ENCODE data around the gene LDLRAD3. TPM values are rescaled to one million over a fixed set of nuclear protein-coding genes. Genes with fewer than 3 reads are reported as not detected.

Gene LDLRAD3
- polyA plus RNA-seq, 3 donors: 7.3 to 14.1 (median 10.4) TPM

DNA sequence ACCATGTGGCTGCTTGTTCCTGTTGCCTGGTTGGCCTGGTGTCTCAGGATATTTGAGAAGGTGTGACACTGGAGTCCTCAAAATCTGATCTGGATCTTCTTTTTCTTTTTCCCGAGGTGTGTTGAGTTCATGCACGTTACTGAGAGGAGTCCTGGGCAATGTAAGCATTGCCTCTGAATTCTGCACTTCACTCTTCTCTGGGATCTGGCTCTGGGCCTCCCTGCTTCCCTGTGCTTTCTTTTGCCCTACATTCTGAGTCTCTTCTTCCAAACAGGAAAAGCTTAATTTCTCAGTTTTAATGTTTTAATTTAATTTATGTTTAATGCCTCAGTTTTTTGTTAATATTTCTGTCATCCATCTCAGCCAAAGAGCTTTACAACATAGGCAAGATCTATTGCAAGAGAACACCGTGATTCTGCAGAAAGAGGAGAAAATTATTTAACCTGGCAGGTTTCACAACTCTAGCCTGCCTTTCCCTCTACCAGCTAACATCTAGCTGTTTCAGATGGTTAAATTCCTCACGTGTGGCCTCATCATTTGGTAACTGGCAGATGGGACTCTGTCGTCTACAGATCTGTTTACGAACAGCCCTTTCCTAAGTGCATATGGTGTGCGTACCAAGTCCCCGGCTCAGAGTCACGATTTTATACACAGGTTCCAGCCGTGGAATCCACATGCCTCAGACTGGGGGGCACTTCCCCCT, 24.7 kb downstream of the LDLRAD3 start:
- TF ChIP-seq, protein P1, sequence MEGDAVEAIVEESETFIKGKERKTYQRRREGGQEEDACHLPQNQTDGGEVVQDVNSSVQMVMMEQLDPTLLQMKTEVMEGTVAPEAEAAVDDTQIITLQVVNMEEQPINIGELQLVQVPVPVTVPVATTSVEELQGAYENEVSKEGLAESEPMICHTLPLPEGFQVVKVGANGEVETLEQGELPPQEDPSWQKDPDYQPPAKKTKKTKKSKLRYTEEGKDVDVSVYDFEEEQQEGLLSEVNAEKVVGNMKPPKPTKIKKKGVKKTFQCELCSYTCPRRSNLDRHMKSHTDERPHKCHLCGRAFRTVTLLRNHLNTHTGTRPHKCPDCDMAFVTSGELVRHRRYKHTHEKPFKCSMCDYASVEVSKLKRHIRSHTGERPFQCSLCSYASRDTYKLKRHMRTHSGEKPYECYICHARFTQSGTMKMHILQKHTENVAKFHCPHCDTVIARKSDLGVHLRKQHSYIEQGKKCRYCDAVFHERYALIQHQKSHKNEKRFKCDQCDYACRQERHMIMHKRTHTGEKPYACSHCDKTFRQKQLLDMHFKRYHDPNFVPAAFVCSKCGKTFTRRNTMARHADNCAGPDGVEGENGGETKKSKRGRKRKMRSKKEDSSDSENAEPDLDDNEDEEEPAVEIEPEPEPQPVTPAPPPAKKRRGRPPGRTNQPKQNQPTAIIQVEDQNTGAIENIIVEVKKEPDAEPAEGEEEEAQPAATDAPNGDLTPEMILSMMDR (IDR thresholded peaks at IDR 0.05): no peak
- H3K4me1 ChIP-seq (ENCODE audit: control insufficient read depth in 1 of 2, insufficient read depth in 2 of 2, low read length in 2 of 2): no peaks in the 10 kb centered on the region
- H2AFZ ChIP-seq (ENCODE audit: insufficient read depth, low read depth, low read length, poor library complexity, severe bottlenecking): no peak overlapping the region
- Mint-ChIP-seq H3K4me1 (peaks cover 3% of the 10 kb centered on the region), H3K9me3 (peaks cover 2 to 7% (median 4%) of the 10 kb centered on the region in 7 donors), H3K4me3 (no peak overlapping the region), H3K27me3 (ENCODE audit: low read depth in 3 of 3) (peaks cover 0 to 4% (median 0%) of the 10 kb centered on the region in 3 donors), H3K27ac (no peak overlapping the region), H3K36me3 (peaks cover 3 to 7% of the 10 kb centered on the region in 2 donors)
- H3K9ac ChIP-seq (ENCODE audit: insufficient read depth, low read length, poor library complexity, severe bottlenecking): no peak overlapping the region
- 95% methylated on average over 10 of the region's 10 CpGs for WGBS (ENCODE audit: insufficient coverage)
- H3K4me2 ChIP-seq (replicated peaks; ENCODE audit: extremely low read depth, low read length, poor library complexity, severe bottlenecking): no peak overlapping the region
- H3K4me3 ChIP-seq (replicated peaks in 1 of 3; ENCODE audit: low read depth in 2 of 3, low read length in 3 of 3): no peak overlapping the region
- no peak overlapping the region for H3K27ac ChIP-seq (ENCODE audit: low read depth in 1 of 2, low read length in 2 of 2)
- peaks cover 4% of the 10 kb centered on the region for H3K79me2 ChIP-seq (ENCODE audit: insufficient read depth, low read length)
- no peaks in the 10 kb centered on the region for H3K9me3 ChIP-seq (replicated peaks in 1 of 2; ENCODE audit: control insufficient read depth in 1 of 2, insufficient read depth in 1 of 2, low read length in 2 of 2)
- H4K20me1 ChIP-seq (ENCODE audit: insufficient read depth, low read length): peaks cover 27% of the 10 kb centered on the region
- H3K27me3 ChIP-seq (ENCODE audit: control insufficient read depth in 2 of 2, insufficient read depth in 2 of 2, low read length in 2 of 2): no peaks in the 10 kb centered on the region
- intact Hi-C loops (cut with micrococcal nuclease): no loop called here
- no peak for DNase-seq
- H3K36me3 ChIP-seq (replicated peaks in 1 of 2; ENCODE audit: control insufficient read depth in 1 of 2, insufficient read depth in 2 of 2, low read length in 2 of 2): no peaks in the 10 kb centered on the region

DNA sequence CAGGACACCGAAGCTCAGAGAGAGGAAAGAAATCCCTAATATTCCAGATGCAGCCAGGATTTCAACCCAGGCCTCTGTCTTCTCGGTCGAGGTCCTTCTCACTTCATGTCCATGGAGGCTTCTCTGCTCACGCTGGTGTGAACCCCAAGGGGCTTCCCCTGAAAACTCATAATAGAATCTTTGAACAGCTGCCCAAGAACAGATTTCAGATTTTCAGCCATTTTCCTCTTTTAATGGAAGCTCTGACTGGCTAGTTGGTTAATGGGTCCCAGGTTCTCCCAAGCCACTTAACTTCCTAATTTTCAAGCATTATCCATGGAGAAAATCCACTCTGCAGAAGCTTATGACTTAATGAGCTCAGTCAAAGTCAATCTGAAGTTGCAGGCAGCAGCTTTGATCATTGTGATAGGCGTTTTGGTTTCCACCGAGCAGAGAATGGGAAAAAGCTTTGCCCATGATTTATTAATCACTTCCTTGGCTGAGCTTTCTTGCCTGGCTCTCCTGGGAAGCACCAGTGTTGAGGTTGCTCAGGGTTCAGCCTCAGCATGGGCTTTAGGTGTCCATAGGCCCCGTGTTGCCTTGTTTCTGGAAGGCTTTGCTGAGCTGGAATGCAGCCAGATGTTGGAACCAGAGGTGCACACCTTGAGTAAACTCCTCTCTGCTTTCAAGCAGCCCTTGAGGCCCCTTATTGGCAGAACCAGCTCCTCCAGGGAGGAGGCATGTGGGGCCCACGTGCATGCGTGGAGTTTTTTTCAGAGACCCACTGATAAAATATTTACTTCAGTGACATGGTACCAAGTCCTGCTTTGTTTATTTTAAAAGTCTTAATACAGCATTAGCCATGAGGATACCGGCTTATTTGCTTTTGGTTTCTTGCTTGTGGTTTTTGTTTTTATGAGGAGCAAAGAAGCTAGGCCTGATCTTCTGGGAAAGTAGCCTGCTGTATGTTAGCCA, 25.5 kb downstream of the LDLRAD3 start:
- Mint-ChIP-seq H3K36me3 (peaks cover 5 to 7% of the 10 kb centered on the region in 2 donors), H3K4me3 (no peak overlapping the region), H3K27ac (no peak overlapping the region), H3K27me3 (ENCODE audit: low read depth in 3 of 3) (peaks cover 0 to 4% (median 0%) of the 10 kb centered on the region in 3 donors), H3K4me1 (no peaks in the 10 kb centered on the region), H3K9me3 (peaks cover 3 to 12% (median 6%) of the 10 kb centered on the region in 7 donors)
- no peaks in the 10 kb centered on the region for H3K4me1 ChIP-seq (ENCODE audit: control insufficient read depth in 1 of 2, insufficient read depth in 2 of 2, low read length in 2 of 2)
- H3K4me3 ChIP-seq (replicated peaks in 1 of 3; ENCODE audit: low read depth in 2 of 3, low read length in 3 of 3): no peak overlapping the region
- no peak for DNase-seq
- intact Hi-C loops (cut with micrococcal nuclease): no loop called here
- no peak overlapping the region for H2AFZ ChIP-seq (ENCODE audit: insufficient read depth, low read depth, low read length, poor library complexity, severe bottlenecking)
- no peaks in the 10 kb centered on the region for H3K27me3 ChIP-seq (ENCODE audit: control insufficient read depth in 2 of 2, insufficient read depth in 2 of 2, low read length in 2 of 2)
- WGBS (ENCODE audit: insufficient coverage): 71% methylated on average over 5 of the region's 10 CpGs
- H3K4me2 ChIP-seq (replicated peaks; ENCODE audit: extremely low read depth, low read length, poor library complexity, severe bottlenecking): no peak overlapping the region
- peaks cover under 1% of the 10 kb centered on the region for H3K79me2 ChIP-seq (ENCODE audit: insufficient read depth, low read length)
- H4K20me1 ChIP-seq (ENCODE audit: insufficient read depth, low read length): peaks cover 27% of the 10 kb centered on the region
- H3K9me3 ChIP-seq (replicated peaks in 1 of 2; ENCODE audit: control insufficient read depth in 1 of 2, insufficient read depth in 1 of 2, low read length in 2 of 2): peaks cover 0 to 3% of the 10 kb centered on the region in 2 donors
- no peak overlapping the region for H3K27ac ChIP-seq (ENCODE audit: low read depth in 1 of 2, low read length in 2 of 2)
- TF ChIP-seq, protein P1 (IDR thresholded peaks at IDR 0.05): no peak
- no peaks in the 10 kb centered on the region for H3K36me3 ChIP-seq (replicated peaks in 1 of 2; ENCODE audit: control insufficient read depth in 1 of 2, insufficient read depth in 2 of 2, low read length in 2 of 2)
- no peak overlapping the region for H3K9ac ChIP-seq (ENCODE audit: insufficient read depth, low read length, poor library complexity, severe bottlenecking)
